Neural progenitor cell (in vitro differentiated cells): ENCODE measurements around the gene SMCO3. TPM values are rescaled to one million over a fixed set of nuclear protein-coding genes. Genes with fewer than 3 reads are reported as not detected.

Source experiments
- DNase-seq: peaks from one replicate; pipeline ENCODE4 v3.0.0-alpha.2; 2016; ENCODE audit warnings: low spot score
- H2AFZ ChIP-seq: fragments of 200-600 bp; sonication (generic); replicated peaks from 2 replicates; pipeline ENCODE4 v1.6.1; 2016; ENCODE audit warnings: antibody characterized with exemption
- H3F3A ChIP-seq: fragments of 200-600 bp; sonication (generic); 2 replicates; pipeline ENCODE4 v1.6.1; 2016; ENCODE audit warnings: antibody characterized with exemption, low read depth
- H3K27ac ChIP-seq: fragments of 200-600 bp; sonication (generic); 2 replicates; pipeline ENCODE4 v1.5.1; 2016; ENCODE audit warnings: mild to moderate bottlenecking
- H3K27me3 ChIP-seq: fragments of 200-600 bp; sonication (generic); 2 replicates; pipeline ENCODE4 v1.6.1; 2016; ENCODE audit warnings: mild to moderate bottlenecking, moderate library complexity
- H3K36me3 ChIP-seq: fragments of 200-600 bp; sonication (generic); 2 replicates; pipeline ENCODE4 v1.5.1; 2016
- H3K4me1 ChIP-seq: fragments of 200-600 bp; sonication (generic); 2 replicates; pipeline ENCODE4 v1.6.1; 2016; ENCODE audit warnings: mixed run types
- H3K4me2 ChIP-seq: fragments of 200-600 bp; sonication (generic); 2 replicates; pipeline ENCODE4 v1.6.1; 2016
- H3K4me3 ChIP-seq: fragments of 200-600 bp; sonication (generic); 2 replicates; pipeline ENCODE4 v1.5.1; 2016
- H3K79me2 ChIP-seq: fragments of 200-600 bp; sonication (generic); 2 replicates; pipeline ENCODE4 v1.6.1; 2016; ENCODE audit warnings: low read depth
- H3K9ac ChIP-seq: fragments of 200-600 bp; sonication (generic); 2 replicates; pipeline ENCODE4 v1.6.1; 2016
- H3K9me3 ChIP-seq: fragments of 200-600 bp; sonication (generic); 2 replicates; pipeline ENCODE4 v1.5.1; 2016; ENCODE audit warnings: low read depth
- H4K20me1 ChIP-seq: fragments of 200-600 bp; sonication (generic); 2 replicates; pipeline ENCODE4 v1.6.1; 2016; ENCODE audit warnings: low read depth
- H3K27ac Mint-ChIP-seq: 3 replicates; pipeline ENCODE4 v1.8.0; 2021; ENCODE audit warnings: mixed read lengths
- H3K27me3 Mint-ChIP-seq: 2 replicates; pipeline ENCODE4 v1.8.0; 2022; ENCODE audit warnings: low read depth, mild to moderate bottlenecking, inconsistent platforms, moderate library complexity, mixed read lengths; ENCODE audit not compliant: insufficient read depth
- H3K36me3 Mint-ChIP-seq: 3 replicates; pipeline ENCODE4 v1.8.0; 2021; ENCODE audit warnings: mixed read lengths
- H3K4me1 Mint-ChIP-seq: 3 replicates; pipeline ENCODE4 v1.8.0; 2021; ENCODE audit warnings: mixed read lengths
- H3K4me3 Mint-ChIP-seq: 3 replicates; pipeline ENCODE4 v1.8.0; 2021; ENCODE audit warnings: mild to moderate bottlenecking, moderate library complexity, mixed read lengths
- H3K9me3 Mint-ChIP-seq: 3 replicates; pipeline ENCODE4 v1.8.0; 2020; ENCODE audit warnings: mixed read lengths
- CTCF ChIP-seq: fragments of 200-600 bp; sonication (generic); IDR thresholded peaks from 2 replicates; pipeline ENCODE4 v1.5.1; 2017; ENCODE audit warnings: antibody characterized with exemption, mild to moderate bottlenecking
- EZH2 ChIP-seq: fragments of 200-600 bp; sonication (generic); IDR thresholded peaks from 2 replicates; pipeline ENCODE4 v1.6.1; 2017; ENCODE audit warnings: antibody characterized with exemption, mild to moderate bottlenecking, moderate library complexity
- EZH2phosphoT487 ChIP-seq: fragments of 200-600 bp; sonication (generic); IDR thresholded peaks from 2 replicates; pipeline ENCODE4 v1.6.1; 2017; ENCODE audit warnings: antibody characterized with exemption
- total RNA-seq: library from RNA; depleted of rRNA; stranded (reverse); fragments of >200 nt; gene quantifications from 2 replicates; pipeline ENCODE4 v1.2.3, GENCODE V29; 2015; ENCODE audit warnings: low replicate concordance

The SMCO3 gene
- total RNA-seq, 1 donor from 2014 or later = not detected

- no peaks in the 10 kb centered on the region for H3K27me3 ChIP-seq
- H4K20me1 ChIP-seq = no peaks in the 10 kb centered on the region
- H2AFZ ChIP-seq = no peak overlapping the region
- H3K9ac ChIP-seq = no peak overlapping the region
- H3K4me2 ChIP-seq = no peak overlapping the region
- H3K4me1 ChIP-seq = no peaks in the 10 kb centered on the region
- Mint-ChIP-seq H3K4me1 (peaks cover 7% of the 10 kb centered on the region), H3K27ac (no peak overlapping the region), H3K9me3 (no peaks in the 10 kb centered on the region), H3K36me3 (peaks cover 4% of the 10 kb centered on the region), H3K27me3 (no peaks in the 10 kb centered on the region), H3K4me3 (no peak overlapping the region)
- H3K4me3 ChIP-seq = no peak overlapping the region
- no peaks in the 10 kb centered on the region for H3K79me2 ChIP-seq
- no peaks in the 10 kb centered on the region for H3K9me3 ChIP-seq
- TF ChIP-seq EZH2phosphoT487 = no peak
- no peak for TF ChIP-seq EZH2
- no peak for TF ChIP-seq CTCF
- no peak overlapping the region for H3K27ac ChIP-seq
- no peak for DNase-seq
- no peaks in the 10 kb centered on the region for H3F3A ChIP-seq
- no peaks in the 10 kb centered on the region for H3K36me3 ChIP-seq
These were observed 28.3 kb upstream of the SMCO3 start for GRCh38 chr12:14842315-14842714.

- Histone ChIP-seq H3K9ac (no peak overlapping the region), H3K4me2 (no peak overlapping the region), H3K9me3 (no peaks in the 10 kb centered on the region), H3K27me3 (no peaks in the 10 kb centered on the region), H3K79me2 (no peaks in the 10 kb centered on the region), H3F3A (no peaks in the 10 kb centered on the region), H2AFZ (no peak overlapping the region), H3K4me3 (no peak overlapping the region), H4K20me1 (no peaks in the 10 kb centered on the region), H3K4me1 (no peaks in the 10 kb centered on the region), H3K27ac (no peak overlapping the region), H3K36me3 (no peaks in the 10 kb centered on the region)
- Mint-ChIP-seq H3K9me3 (no peaks in the 10 kb centered on the region), H3K27me3 (no peaks in the 10 kb centered on the region), H3K4me3 (no peak overlapping the region), H3K4me1 (peaks cover 2% of the 10 kb centered on the region), H3K27ac (no peak overlapping the region), H3K36me3 (peaks cover 4% of the 10 kb centered on the region)
- TF ChIP-seq EZH2 = no peak
- no peak for TF ChIP-seq CTCF
- TF ChIP-seq EZH2phosphoT487 = no peak
- no peak for DNase-seq
These were observed 27.8 kb upstream of the SMCO3 start for GRCh38 chr12:14841761-14842160.

DNA sequence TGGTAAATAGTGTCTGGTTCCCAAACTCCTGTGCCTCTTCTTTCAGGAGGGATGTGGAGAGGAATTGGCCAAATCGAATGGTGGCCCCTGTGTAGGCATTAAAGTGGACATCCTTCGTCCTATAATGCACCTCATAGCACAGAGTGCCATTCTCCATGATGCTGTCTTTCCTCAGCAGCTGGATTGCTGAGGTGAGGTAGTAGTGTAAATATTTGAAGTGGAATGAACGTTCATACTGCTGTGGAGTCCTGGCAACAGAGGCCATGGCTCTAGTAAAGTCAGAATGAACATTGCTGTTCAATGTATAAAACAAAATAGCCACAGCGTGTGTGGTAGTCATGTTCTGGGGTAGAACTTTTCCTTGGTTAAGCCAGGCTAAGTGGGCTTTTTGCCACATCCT, 26.6 kb upstream of the SMCO3 start:
- Histone ChIP-seq H3K9me3 (no peaks in the 10 kb centered on the region), H4K20me1 (no peaks in the 10 kb centered on the region), H3K36me3 (no peaks in the 10 kb centered on the region), H3K79me2 (no peaks in the 10 kb centered on the region), H3K4me1 (no peaks in the 10 kb centered on the region), H3K4me3 (no peak overlapping the region), H3K27ac (no peak overlapping the region), H3K27me3 (no peaks in the 10 kb centered on the region), H3K9ac (no peak overlapping the region), H3F3A (no peaks in the 10 kb centered on the region), H2AFZ (no peak overlapping the region), H3K4me2 (no peak overlapping the region)
- no peak overlapping the region for H3K27ac Mint-ChIP-seq
- TF ChIP-seq CTCF = no peak
- TF ChIP-seq EZH2 = no peak
- TF ChIP-seq EZH2phosphoT487 = no peak
- H3K4me1 Mint-ChIP-seq = no peaks in the 10 kb centered on the region
- no peaks in the 10 kb centered on the region for H3K9me3 Mint-ChIP-seq
- peaks cover 4% of the 10 kb centered on the region for H3K36me3 Mint-ChIP-seq
- peaks cover 3% of the 10 kb centered on the region for H3K27me3 Mint-ChIP-seq
- H3K4me3 Mint-ChIP-seq = no peak overlapping the region
- no peak for DNase-seq

DNA sequence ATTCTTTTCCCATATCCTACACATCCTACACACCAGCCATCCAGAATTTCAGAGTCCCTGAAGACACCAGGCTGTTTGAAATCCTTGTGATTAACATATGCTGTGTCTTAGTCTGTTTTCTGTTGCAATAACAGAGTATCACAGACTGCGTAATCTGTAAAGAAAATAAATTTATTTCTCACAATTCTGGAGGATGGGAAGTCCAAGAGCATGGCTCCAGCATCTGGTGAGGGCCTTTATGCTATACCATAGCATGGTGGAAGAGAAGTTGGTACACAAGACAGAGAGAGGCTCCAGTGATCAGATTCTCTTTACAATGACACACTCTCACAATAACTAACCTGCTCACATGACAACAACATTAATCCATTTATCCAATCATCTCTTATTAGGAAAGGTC, 25.3 kb upstream of the SMCO3 start:
- no peaks in the 10 kb centered on the region for H3F3A ChIP-seq
- Mint-ChIP-seq H3K27me3 (peaks cover 3% of the 10 kb centered on the region), H3K4me1 (no peaks in the 10 kb centered on the region), H3K9me3 (no peaks in the 10 kb centered on the region), H3K27ac (no peak overlapping the region), H3K36me3 (peaks cover 4% of the 10 kb centered on the region), H3K4me3 (no peak overlapping the region)
- no peak overlapping the region for H3K27ac ChIP-seq
- no peak for TF ChIP-seq EZH2
- no peaks in the 10 kb centered on the region for H3K36me3 ChIP-seq
- H3K79me2 ChIP-seq = no peaks in the 10 kb centered on the region
- H3K4me1 ChIP-seq = no peaks in the 10 kb centered on the region
- DNase-seq = no peak
- H4K20me1 ChIP-seq = no peaks in the 10 kb centered on the region
- no peak overlapping the region for H2AFZ ChIP-seq
- H3K9ac ChIP-seq = no peak overlapping the region
- H3K4me2 ChIP-seq = no peak overlapping the region
- no peaks in the 10 kb centered on the region for H3K27me3 ChIP-seq
- no peaks in the 10 kb centered on the region for H3K9me3 ChIP-seq
- no peak overlapping the region for H3K4me3 ChIP-seq
